NCI-H82 treated with DMSO at 0.1 percent for 48 hours (cell line): ENCODE measurements around the gene TBC1D4.
"Not testable (repeated sequence)": the region's sequence is repeated elsewhere in the genome, so short reads cannot be mapped to it uniquely, and the experiment has no call there.

ENCODE experiments used
- DNase-seq: peaks from one replicate; lab custom pipeline; 2025; ENCODE audit not compliant: unreplicated experiment; lab: John Stamatoyannopoulos, UW

The TBC1D4 gene

DNA sequence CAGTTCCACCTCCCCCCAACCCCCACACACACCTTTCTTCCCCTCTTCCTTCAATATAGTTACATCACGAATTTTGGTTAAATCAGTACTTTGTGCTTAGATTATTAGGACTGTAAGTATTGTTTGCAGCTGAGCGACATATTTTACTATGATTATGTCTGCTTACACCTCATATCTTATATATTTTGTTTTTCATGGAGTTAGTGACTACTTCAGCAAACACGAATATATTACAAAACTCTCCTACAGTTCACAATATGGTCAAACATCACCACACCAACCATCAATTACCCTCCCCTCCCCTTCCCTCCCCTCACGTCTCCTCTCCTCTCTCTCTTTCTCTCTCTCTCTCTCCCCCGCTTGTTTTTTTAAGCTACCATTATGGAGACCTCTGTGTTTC lies 152.9 kb downstream of the TBC1D4 start:
- DNase-seq: no peak

DNA sequence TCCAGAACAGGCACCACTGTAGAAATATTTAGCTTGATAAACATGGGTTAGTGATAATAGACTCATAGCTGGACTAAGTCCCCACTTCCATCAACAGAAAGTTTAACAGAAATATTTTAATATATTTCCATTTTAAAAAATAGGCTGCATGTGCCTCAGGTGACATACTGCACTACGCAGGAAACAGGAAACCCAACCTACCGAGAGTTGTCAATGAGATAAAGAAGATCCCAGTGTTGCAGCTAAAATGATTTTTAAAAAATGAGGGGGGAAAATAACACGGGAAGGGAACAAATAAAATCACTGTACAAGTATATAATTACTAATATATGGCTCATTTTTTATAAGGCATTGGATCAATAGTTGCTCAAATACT lies 154.8 kb downstream of the TBC1D4 start:
- no peak for DNase-seq

DNA sequence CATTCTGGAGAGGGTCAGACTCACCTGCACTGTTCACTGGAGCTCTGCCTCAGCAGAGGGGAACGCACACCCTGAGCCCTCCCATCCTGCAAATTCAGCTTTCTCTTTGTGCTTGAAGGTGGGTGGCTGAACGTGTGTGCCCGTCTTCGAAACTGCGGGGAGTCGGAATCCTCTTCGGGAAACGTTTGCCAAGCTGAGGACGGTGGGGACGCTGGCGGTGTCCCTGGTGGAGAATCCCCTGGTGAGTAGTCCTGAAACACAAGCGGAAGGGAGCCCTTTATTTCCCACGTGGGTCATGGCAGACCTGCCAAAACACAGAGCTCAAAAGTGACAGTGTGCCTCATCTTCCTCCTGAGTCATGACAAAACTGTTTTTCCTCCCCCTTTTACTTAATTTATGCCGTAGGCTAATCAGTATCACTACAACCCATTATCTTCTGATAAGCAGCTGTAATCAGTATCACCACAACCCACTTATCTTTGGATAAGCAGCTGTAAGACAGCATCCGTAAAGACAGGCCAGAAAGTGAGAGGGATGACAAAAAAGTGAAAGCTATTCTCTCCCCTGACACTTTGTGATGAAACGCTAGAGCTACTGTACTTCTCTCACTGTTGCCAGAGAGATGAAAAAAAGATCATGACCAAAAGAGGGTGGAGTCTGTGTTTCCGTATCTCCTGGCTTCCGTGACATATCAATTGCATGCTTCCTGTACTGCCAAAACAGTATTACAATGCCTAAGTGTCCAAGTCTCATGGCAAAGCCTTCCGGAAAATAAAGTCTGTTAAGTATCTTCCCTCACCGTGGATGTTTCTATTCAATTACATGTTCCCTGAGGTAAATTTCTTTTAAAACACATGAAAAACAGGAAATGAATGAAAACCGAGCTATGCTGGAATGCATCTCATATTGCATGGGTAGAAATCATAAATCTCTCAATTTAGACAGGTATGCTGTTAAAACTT lies 155.5 kb downstream of the TBC1D4 start:
- no peak for DNase-seq

DNA sequence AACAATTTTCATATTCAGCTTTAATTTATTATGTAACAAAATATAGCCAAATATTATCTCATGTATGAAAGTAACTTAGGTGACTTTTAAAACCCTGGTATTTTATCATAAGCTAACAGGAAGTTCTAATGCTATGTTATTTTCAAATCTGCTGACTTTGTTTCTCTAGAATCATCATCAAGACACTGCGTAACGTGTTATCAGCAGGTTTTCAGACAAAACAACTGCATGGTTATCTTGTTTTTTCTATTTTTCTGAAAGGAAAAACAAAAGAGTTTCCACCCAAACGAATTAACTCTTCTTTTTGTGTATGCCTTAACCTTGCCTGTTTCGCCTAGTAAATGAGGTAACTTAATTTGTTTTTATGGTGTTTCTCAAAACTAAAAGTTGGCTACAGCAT lies 156.3 kb downstream of the TBC1D4 start:
- no peak for DNase-seq

DNA sequence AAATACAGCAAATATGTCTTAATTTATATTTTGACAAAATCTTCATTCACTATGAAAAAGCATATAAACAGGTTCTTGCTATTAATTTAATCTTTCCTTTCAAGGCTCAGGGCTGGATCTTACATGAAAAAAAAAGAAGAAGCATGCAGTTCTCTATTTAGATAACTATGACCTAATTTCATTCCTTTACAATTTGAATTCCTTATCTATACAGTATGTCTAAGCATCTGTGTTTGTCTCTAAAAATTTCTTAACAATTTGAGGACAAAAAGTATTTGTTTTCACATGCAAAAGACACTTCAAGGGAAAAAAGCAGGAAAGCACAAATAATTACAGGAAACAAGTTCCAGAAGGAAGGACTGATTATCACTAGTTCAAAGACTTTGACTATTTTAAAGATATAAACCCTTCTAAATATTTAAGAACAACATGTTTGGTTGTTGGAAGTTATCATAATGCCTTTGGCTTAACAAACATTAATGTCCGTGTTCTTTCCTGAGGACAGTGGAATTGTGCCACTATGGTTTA lies 157.5 kb downstream of the TBC1D4 start:
- no peak for DNase-seq

DNA sequence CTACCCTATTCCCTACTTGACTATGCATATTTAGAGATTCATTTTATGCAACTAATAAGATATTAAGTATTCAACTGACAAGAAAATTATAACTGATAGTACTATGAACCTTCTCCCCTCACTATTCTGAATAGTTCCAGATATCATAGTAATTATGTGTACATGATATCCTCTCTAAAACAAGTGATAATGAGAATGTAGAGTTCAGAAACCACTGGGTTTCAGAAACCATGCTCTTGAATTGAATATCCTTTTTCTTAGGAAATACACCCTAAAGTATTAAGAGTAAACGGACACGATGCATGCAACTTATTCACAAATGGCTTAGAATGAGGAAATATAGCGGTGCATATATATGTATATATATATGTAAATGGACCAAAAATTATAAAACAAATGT lies 160.9 kb downstream of the TBC1D4 start:
- DNase-seq: no peak

DNA sequence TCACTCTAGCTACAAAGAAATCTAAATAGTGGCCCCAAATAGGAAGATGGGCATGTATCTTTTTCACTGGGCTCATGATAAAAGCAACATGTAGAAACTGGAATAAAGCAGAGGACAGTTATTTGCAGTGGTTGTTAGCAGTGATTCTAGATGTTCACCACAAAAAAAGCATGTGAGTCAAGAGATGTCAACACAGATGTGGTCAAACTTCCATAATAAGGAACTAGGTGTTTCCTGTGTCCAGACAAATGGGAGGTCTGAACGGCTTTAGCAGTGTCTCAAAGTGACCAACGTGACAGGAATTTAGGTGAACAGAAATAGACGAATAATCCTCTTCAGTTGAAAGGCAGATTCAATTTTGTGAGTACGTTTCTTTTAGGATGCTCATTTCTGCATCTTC lies 162.7 kb downstream of the TBC1D4 start:
- no peak for DNase-seq

DNA sequence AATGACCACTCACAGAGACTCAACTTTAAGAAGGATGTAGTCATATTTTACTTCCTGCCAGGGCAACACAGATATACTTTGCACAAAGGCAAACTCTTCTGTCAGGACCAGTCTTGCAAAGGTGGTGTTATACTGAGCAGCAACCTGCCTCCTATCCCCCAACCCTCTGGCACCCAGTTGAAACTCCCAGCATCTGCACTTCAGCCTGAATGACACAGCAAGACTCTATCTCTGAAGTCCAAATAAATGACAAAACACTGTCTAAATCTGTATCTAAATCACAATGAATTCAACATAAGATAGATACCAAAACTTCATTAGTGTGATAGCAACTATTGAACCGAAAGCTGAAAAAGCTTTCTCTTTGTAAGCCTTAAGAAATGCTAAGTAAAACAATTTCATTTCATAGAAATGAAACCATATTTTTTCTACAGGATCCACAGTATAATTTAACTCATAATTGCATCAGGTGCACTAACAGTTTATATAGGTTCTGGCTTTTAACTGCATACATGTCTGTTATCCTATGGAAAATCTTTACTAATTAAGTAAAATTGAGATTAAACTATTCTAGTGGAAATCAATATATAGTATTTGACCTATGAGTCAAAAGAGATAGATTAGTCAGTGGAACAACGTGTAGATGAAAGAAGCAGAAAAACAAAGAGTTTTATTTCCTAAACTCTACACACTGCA lies 163.7 kb downstream of the TBC1D4 start:
- no peak for DNase-seq

DNA sequence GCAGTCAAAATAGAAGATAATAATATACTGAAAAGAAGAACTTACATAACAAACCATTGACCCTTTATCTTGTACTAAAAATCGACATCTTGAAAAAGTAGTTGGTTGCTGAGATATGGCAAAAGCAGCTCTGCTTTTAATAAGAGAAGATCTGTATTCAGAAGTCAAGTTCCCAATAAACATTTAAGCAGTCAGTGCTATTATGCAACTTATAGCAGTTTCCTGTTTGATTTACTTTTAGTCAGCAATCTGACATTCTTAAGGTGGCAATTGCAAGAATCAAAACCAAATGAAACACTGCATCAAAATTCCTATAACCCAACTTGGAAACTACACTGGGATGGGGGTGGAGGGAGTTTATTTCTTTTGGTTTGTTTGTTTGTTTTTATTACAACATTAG lies 165.5 kb downstream of the TBC1D4 start:
- DNase-seq: no peak

DNA sequence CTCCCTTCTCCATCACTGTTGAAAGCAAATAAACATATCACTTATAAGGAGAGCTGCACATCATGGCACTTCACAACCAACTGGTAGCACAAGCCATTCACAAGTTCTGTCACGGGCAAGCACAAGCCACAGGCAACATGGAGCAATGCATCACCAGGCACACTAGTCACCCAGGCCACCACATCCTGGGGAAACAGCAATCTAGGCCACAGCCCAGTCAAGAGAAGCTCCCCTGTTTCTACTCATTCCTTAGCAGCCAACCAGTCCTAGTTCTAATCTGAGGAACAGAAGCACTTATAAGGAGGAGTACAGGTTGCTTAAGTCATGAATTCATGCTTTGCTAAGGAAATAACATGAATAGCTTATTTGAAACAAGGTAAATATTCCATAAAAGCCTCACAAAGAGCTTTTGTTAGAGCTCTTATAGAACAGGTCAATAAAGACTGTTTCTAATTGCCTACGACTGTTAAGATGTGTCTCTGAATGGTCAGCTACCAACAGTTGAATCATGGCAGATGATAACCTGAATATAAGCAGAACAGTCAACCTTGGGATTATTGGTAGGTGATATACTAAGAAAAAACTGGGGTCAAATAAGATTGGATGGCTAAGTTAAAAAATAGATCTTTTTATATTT lies 169.0 kb downstream of the TBC1D4 start:
- no peak for DNase-seq

DNA sequence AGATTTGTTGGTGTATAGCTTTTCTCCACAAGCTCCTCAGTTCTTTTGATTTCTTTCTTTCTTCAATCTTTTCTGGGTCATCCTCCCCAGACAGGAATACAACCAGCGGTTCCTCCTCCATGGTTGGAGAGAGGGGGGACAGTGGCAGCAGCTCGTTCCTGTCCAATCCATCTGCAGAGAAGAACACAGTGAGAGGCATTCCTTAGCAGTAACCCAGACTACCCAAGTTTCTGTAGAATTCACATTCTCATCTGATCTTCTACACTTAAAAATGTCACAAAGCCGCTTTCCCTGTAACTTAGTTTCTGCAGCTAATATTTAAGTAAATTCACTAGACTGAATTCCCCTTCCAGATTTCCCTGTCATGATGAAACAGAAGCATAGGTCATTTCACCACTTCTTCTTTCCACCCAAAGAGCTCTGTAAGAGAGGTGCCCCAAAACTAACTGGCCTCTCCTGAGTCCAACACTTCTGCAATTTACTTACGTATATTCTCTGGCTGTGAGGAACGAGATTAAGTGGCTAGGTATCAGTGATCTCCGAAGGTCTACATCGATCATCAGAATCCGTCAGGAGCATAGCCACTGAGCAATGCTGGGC lies 171.9 kb downstream of the TBC1D4 start:
- DNase-seq: no peak

DNA sequence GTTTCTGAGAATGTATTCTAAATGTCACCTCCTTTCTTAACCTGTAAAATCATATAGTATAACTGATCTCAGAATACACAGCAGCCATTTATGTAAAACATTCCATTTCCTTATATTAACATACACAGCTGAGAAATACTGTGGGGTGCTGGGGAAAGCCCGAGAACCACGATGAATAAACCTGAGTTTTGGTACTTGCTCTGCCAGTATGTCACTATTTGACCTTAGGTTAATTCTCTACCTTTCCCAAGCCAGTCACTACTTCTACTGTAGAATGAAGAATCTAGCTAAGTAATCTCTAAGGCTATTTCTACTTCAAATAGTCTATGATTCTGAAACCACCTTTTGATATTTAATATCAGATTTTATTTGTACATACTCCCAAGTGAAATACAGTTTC lies 173.7 kb downstream of the TBC1D4 start:
- DNase-seq: no peak

DNA sequence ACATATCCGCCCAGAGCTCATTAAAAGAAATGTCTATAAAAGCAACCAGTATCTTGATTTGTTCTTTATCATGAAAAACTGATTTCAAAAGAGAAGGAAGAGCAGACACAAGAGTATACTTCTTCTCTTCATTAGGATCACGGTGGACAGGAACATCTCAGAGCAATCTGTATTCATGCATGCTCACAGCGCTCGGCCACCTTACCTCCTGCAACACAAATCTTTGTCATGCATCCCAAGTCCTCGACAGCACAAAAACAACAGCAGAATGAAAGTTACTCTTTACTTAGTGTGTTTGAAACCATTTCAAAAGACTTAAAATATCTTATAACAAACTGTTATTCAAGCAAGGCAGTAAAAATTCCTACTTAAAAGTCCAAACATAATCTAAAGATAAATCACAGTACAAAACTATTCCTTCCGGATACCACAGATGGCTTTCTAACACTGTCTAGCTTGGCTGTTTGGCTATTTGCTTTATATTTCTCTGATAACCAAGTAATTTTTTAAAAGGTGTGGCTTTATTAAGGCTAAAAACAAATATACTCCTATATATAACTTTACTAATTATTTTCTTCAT lies 174.5 kb downstream of the TBC1D4 start:
- DNase-seq: no peak

DNA sequence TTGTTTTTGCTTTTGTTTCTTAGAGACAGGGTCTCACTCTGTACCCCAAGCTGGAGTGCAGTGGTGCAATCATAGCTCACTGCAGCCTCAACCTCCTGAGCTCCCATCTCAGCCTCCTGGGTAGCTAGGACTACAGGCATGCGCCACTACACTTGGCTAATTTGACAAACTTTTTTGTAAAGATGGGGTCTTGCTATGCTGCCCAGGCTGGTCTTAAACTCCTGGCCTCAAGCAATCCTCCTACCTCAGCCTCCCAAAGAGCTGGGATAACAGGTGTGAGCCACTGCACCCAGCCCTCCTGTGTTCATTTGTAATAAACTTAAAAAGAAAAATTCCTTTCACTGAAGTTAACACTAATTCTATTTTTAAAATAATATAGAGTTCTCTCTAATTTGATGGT lies 175.0 kb downstream of the TBC1D4 start:
- not testable (repeated sequence) for DNase-seq

DNA sequence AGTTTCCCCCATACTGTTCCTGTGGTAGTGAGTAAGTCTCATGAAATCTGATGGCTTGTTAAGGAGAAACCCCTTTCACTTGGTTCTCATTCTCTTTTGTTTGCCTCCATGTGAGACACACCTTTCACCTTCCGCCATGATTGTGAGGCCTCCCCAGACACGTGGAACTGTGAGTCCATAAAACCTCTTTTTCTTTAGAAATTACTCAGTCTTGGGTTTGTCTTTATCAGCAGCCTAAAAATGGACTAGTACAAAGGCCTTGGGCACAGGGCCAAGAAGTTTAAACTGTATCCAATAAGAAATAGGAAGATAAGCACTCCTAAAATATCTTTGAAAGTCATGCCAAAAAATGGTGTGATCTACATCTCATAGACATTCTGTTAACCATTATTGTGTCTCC lies 176.9 kb downstream of the TBC1D4 start:
- DNase-seq: no peak

DNA sequence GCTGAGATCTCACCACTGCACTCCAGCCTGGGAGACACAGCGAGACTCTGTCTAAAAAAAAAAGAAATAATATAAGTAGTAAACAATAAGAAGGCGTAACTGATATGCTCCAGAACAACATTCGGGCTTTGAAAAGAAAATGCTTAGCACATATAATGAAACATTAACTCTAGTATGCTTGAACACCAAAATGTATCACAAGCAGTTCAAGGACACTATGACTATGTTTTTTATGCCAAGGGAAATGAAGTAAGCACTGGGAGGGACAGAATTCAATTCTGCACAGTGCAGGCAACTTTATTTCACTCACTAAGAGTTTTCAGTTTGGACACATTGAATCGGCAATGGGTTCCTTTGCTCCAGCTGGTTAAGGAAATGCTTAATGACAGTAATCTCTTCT lies 178.7 kb downstream of the TBC1D4 start:
- no peak for DNase-seq

DNA sequence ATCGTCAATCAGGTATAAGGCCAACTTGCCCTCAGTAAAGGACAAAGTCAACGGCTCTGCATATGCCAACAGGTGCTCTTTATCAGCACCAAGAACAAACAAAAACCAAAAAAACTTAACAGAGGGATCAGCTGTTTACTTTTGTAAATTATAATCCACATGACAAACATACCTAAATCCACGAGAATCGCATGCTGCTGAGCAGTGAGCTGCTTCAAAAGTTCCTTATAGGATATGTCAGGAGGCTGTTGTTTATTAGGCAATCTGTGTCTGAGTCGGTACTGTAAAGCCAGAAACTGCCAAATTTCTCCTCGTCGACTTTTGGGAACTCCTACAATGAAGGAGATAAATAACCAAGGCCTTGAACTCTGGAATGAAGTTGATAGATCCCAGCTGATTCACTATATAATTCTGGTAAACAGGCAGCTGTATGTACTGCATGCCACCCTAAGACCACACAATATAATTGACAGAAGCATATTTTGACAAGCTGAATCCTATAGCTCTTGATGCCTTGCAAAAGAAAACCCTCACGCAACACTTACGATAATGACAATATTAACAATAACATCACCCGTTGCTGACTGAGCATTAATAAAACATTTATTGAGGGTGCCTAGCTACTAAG lies 179.8 kb downstream of the TBC1D4 start:
- no peak for DNase-seq

DNA sequence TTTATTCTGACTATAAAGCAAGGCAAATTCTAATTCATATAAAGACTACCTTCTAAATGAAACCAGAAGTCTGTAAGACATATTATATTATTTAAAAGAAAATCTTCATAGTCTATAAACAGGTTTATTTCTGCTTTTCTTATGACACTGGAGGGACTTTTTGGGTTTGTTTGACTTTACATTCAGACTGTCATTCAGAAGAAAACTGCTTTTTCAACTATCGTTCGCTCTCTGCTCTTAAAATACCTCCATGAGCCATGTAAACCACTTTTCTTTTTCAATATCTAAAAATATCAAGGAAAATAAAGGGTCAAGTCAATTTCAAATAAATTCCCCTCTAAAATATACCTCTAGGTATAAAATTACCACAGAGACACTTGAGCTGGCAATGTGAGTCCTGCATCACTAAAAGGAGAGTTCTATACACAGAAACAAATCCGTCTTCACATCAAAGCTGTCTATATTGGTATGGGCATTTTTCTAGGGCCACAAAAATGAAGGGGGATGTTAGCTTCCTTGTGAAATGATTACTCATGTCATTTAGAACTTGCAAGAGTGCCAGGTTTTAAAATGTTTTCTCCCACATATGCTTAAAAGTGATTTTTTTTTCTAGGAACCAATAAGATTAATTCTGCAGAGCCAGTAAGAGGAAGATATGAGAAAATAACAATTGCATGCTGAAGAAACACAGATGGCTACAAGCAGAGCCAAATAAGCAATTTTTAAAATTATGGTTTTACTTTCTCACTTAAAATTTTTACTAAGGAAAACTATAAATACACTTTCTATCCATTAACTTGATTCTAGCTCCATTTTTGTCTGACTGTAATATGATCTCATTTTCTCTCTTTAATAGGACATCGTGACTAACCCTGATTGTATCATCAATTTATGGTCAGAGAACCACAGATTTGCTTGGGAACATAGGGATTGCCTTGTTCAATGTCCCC lies 181.8 kb downstream of the TBC1D4 start:
- DNase-seq: no peak

DNA sequence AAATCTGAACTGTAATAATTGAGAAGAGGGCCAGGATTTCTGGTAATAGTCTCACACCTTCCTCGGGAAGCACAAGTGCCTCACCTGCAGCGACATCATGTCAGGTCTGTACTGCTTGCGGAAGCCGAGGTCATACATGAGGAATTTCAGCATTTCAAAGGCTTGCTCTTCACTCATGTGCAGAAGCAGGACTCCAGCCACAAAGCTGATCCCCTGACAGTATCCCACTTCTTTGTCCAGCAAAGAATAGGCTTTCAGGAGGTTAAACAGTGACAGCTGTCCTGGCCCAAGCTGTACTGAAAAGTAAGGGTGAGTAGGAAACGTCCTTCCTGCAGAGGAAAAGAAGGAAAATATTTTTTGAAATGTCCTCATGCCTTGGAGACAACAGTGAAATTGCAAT lies 182.7 kb downstream of the TBC1D4 start:
- no peak for DNase-seq
